Stimulated activated CD4-positive, alpha-beta T cell treated with anti-CD3 and anti-CD28 coated beads, Interleukin-4, amount 100 ng/mL, for 24 hours (primary cell): ENCODE results near the gene R3HDM2.

ENCODE experiments used
- DNase-seq: peaks from one replicate; pipeline ENCODE4 v3.0.0-alpha.2; 2020

The R3HDM2 gene

GRCh38 chr12:57224973-57225679, 205.7 kb downstream of the R3HDM2 start:
- peak; percentile 49 for DNase-seq

- no peak for DNase-seq
These were observed 206.4 kb downstream of the R3HDM2 start for GRCh38 chr12:57224278-57224972.

- DNase-seq = no peak
These were observed 207.4 kb downstream of the R3HDM2 start for GRCh38 chr12:57223191-57224165.

- no peak for DNase-seq
These were observed 208.3 kb downstream of the R3HDM2 start for GRCh38 chr12:57222286-57223190.

GRCh38 chr12:57221169-57221917, 209.5 kb downstream of the R3HDM2 start:
- no peak for DNase-seq

GRCh38 chr12:57220770-57221168, 210.1 kb downstream of the R3HDM2 start:
- DNase-seq = no peak

- no peak for DNase-seq
These were observed 210.7 kb downstream of the R3HDM2 start for GRCh38 chr12:57219993-57220754.

- no peak for DNase-seq
These were observed 211.4 kb downstream of the R3HDM2 start for GRCh38 chr12:57219205-57219992.

- no peak for DNase-seq
These were observed 212.6 kb downstream of the R3HDM2 start for GRCh38 chr12:57218030-57218853.

GRCh38 chr12:57216921-57217879, 213.6 kb downstream of the R3HDM2 start:
- DNase-seq = no peak

- peak; percentile 44 for DNase-seq
These were observed 214.6 kb downstream of the R3HDM2 start, which contains the start of gene NXPH4 for GRCh38 chr12:57216014-57216911. NXPH4 (plus strand) TSS chr12:57216794; CDS start chr12:57216970, 176 bp downstream.

GRCh38 chr12:57215668-57216013, 215.2 kb downstream of the R3HDM2 start:
- DNase-seq = no peak

GRCh38 chr12:57215065-57215464, 215.8 kb downstream of the R3HDM2 start:
- no peak for DNase-seq

- DNase-seq = peak; percentile 75
These were observed 216.5 kb downstream of the R3HDM2 start for GRCh38 chr12:57214398-57214781.

GRCh38 chr12:57213763-57214397, 217.0 kb downstream of the R3HDM2 start:
- no peak for DNase-seq
